Activated CD8-positive, alpha-beta memory T cell treated with anti-CD3 and anti-CD28 coated beads, Interleukin-2, amount 50 U/mL, for 48 hours (primary cell): ENCODE results near the gene LTF.
"Not testable (repeated sequence)": the region's sequence is repeated elsewhere in the genome, so short reads cannot be mapped to it uniquely, and the experiment has no call there.

Experiments
- DNase-seq: peaks from one replicate; pipeline ENCODE4 v3.0.0-alpha.2; 2020

The LTF gene

DNA sequence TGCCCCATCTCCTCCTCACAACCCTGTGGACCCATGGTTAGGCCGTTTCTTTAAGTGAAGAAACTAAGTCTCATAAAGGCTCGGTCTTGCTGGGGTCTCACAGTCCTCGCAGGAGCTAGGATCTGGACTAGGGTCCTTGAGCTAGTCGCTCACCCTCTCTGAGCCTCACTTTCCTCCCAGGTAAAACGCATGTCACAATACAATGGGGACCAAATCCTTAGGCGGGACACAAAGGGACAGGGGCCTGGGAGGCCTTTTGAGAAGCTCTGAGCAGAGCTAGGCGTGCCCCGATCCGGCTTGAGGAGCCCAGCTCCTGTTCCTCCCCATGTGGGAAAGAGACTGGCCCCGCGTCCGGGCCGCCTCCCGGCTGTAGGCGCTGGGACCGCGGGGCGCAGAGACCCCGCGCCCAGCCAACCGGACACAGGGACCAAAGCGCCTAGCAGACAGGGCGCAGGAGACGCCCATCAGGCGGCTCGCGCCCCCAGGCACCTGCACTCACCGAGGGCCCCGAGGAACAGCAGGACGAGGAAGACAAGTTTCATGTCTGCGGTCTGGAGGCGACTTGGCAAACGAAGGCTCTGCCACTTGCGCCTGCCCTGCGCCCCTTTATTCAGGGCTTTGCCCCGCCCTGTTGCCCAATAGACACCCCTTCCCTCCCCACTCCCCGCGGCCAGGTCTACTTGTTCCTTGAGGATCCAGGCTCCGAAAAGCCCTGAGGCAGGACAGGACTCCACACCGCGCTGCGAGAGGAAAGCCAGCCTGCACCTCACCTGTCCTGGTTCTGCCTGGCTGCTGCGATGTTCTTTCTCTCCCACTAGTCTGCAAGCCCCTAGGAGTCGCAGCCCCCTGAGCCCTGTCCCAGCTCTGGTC, at the start of gene LTF:
Gene LTF, minus strand, starts transcription at position 580 of the 870 bp plus-strand sequence. Its CDS starts 38 bp downstream, at position 542.
- DNase-seq: peak; percentile 49

DNA sequence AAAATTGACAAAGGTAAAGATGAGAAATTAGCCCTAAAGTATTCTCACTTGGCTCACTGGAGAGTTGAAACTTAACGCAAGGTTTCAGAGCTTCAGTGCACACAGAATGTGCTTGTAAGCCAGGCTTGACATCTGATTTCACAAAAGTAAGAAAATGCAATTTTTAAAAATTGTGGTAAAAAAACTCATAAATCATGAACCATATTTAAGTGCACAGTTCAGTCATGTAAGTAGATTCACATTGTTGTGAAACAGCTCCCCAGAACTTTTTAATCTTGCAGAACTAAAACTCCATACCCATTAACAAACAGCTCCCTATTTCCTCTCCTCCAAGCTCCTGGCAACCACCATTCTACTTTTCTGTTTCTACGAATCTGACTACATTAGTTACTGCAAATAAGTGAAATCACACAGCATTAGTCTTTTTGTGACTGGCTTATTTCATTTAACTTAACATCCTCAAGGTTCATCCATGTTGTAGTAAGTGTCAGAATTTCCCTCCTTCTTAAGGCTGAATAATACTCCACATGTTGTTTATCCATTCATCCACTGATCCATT, 47.6 kb upstream of the LTF start:
- DNase-seq: no peak

DNA sequence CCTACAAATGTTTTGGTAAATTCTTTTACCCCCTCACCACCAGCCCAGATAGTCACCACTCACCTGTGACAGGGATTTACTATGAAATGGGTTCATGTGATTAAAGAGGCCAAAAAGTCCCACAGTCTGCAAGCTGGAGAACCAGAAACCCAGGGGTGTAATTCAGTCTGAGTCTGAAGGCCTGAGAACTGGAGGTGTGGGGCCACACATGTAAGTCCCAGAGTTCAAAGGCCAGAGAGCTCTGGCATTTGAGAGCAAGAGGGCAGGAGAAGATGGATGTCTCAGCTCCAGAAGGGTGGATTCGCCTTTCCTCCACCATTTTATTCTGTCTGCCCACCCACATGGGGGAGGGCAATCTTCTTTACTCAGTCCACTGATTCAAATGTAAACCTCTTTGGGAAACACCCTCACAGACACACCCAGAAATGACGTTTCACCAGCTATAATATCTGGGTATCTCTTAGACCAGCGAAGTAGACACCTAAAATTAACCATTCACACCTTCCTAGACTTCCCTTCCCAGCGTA, 45.0 kb upstream of the LTF start:
- no peak for DNase-seq

DNA sequence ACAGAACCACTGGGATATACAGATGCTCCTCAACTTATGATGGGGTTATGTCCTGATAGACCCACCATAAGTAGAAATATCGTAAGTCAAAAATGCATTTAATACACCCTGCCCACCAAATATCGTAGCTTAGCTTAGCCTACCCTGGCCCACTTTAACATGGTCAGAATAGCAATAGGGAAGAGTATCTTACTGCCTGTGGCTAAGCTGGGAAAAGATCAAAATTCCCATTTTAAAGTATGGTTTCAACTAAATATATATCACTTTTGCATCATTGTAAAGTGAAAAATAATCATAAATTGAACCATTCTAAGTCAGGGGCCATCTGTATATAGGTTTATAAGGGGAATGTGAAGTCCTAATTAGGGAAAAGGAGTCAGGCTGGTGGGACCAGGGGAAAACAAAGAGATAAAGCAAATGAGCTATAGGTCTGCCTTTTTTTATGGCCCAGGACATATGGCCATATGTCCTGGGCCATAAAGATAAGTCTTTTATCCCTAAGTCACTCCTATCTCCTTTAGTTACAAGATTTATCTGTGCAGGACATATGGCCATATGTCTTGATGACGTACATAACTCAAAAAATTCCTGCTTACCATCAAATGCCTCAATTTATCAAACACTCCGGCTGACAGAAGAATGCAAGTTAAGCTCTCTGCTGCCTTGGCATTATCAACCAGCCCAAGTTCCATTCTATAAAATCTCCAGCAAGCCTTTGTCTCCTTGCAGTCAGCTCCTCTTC, 44.3 kb upstream of the LTF start:
- no peak for DNase-seq

DNA sequence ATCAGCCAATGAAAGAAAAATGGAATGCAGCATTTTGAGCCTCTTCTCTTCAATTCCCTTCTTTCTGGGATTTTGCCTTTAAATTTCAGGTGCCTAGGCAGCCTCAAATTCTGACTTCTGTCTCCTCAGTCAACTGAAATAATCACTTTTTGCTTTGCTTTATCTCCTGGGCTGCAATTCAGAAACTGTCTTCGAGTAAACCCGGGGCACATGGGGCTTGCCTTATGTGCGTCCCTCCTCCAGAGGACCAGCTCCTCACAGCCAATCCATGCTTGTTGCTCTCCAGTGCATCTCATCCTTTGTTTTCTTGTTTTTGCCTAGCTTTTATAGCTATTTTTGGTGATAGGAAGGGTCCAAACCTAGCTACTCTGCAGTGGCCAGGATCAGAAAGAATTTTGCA, 41.8 kb upstream of the LTF start:
- DNase-seq: no peak

DNA sequence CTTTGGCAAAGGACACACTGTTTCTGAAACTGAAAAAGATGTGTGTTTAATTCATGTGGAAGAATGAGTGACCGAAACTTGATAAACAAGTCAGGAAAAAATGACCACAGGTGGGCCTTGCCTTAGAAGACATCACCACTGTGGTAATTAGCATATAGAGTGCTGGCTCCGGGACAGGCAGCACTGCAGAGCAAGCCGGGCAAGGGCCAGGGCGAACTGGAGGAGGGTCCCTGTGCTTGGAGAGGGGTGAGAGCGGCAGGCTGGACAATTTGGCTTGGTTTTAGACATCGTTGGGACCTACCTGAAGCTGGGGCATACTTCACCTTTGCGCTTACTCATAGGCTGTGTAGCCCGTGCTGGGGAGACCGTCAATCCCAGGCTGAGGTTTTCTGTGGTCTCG, 41.2 kb upstream of the LTF start:
- no peak for DNase-seq

DNA sequence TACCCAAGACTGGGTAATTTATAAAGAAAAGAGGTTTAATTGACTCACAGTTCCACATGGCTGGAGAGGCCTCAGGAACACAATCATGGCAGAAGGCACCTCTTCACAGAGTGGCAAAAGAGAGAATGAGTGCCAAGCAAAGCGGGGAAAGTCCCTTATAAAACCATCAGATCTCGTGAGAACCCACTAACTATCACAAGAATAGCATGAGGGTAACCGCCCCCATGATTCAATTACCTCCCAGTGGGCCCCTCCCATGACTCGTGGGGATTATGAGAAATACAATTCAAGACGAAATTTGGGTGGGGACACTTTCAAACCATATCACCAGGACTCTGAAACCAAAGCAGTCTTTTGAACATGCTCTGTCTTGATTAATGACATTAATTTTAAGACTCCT, 40.1 kb upstream of the LTF start:
- DNase-seq: no peak

DNA sequence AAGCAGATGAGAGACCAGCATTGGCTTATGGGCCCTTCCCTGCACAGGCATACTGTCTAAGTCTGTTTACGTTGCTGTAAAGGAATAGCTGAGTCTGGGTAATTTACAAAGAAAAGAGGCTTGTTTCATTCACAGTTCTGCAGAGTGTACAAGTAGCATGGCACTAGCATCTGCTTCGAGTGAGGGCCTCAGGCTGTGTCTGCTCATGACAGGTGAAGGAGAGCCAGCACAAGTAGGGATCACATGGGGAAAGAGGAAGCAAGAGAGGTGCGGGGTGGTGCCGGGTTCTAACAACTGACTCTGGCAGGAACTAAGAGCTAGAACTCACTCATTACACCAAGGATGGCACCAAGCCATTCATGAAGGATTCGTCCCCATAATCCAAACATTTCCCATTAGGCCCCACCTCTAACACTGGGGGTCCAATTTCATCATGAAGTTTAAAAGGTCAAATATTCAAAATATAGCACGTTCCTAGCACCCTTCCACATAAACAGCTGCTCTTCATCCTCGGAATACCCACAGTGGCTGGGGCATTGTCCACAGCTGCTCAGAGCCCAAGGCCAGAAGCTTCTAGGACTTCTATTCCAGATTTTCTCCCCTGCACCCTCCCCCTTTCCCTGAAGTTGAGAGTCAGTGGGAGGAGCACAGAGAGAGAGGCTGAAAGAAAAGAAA, 38.6 kb upstream of the LTF start:
- DNase-seq: no peak

DNA sequence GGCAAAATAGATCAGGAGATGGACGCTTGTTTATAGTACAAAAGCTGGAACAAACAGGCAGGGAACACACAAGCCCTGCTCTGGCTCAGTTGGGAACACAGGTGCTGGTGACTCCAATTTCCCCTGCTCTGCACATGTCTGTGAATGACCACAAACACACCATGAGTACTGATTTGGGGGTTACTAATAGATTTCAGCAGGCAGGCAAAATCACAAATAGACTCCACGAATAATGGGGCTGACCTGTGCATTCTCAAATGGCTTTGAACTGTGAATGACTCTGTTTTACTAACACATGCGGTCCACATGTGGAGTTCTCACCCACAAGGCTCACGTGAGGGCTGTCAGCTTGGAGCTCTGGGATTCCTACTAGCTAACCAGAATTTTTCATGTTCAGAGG, 37.0 kb upstream of the LTF start:
- no peak for DNase-seq

DNA sequence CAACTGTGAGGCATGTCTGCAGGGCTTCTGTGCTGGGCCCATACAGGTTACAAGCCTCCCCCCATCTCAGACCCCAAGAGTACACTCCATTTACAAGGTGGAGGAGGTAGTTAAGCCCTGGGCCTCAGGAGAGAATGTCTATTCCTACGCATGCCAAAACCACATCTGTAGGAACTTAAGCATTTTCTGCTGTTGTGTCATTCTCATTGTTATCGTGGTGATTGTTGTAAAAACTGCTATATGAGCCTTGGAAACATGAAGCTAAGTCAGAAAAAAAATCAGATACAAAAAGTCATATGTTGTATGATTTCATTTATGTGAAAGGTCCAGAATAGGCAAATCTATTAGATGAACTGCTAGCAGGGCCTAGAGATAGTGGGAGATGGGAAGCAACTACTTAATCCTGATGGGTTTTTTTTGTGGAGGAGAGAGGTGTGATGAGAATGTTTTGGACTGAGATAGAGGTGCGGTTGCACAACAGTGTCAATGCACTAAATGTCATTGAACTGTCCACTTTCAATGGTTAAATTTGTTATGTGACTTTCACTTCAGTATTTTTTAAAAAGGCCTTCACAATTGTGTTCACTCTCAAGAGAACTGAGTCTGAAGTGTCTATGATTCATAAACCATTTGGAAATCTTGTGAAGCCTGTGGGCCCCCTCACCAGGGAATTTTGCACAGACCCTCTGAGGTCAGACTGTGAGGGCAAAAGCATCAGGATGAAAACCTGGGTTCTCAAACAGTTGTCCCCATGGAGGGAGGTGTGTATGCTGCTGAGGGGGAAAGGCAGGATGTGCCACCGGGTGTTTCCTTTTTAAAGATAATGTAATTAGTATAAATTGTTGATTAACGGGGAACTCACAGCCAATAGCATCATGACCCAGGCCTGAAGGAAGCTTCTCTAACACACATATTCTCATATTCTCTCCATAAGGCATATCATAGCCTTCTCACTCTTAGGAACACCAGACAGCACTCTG, 36.2 kb upstream of the LTF start:
- no peak for DNase-seq

DNA sequence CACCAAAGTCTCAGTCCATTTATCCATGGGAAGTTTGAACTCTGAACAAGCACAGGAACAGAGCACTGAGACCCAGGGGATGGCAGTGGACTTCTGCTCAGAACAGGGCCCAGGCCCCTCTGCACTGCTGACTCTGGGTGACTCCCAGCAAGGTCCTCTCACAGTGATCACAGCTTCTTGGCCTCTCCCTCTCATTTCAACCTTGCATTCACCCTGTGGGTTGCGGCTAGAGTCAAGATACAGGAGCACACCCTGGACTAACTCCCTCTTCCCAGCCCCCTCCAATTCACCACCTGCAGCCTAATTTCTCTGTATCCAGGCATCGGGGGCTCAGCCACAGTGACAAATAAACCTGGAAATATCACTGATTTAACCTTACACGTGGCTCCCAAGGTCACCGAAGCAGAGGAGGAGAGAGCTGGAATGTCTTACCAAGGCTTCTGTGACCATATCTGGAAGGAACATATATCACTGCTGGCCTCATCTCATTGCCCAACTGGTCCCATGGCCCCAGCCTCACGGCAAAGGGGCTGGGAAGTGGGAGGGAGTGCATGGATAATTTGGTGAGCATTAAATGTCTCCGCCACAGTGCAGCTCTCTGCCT, 34.3 kb upstream of the LTF start:
- no peak for DNase-seq

DNA sequence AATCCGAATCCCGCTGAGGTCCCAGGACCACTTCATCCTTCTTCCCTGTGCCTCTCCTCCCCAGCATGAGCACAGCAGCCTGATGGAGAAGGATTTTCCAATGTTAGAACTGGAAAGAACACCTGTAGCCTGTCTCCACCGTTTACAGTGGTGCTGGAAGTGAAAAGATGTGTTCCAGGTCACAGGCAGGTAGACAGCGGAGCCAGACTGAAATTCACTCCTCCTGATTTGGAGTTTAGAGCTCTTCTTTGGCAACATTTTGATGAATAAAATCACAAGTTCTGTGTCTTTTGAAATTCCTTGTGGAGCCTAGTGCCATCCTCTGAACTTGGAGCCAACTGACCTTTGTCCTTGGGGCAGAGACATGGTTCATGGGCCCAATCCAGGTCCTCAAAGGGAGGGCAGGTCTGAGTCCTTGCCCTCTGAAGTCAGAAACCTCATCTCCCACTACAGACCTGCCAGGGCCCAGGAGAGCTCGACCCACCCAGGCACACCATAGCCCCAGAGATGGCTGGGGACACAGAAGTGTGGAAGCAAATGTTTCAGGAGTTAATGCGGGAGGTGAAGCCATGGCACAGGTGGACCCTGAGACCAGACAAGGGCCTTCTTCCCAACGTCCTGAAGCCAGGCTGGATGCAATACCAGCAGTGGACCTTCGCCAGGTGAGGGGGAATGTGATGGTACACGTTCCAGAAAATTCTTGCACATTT, 33.0 kb upstream of the LTF start, which contains the start of gene RTP3:
Gene RTP3, plus strand, starts transcription at position 421 of the 710 bp plus-strand sequence. Its CDS starts 87 bp downstream, at position 508.
- no peak for DNase-seq

DNA sequence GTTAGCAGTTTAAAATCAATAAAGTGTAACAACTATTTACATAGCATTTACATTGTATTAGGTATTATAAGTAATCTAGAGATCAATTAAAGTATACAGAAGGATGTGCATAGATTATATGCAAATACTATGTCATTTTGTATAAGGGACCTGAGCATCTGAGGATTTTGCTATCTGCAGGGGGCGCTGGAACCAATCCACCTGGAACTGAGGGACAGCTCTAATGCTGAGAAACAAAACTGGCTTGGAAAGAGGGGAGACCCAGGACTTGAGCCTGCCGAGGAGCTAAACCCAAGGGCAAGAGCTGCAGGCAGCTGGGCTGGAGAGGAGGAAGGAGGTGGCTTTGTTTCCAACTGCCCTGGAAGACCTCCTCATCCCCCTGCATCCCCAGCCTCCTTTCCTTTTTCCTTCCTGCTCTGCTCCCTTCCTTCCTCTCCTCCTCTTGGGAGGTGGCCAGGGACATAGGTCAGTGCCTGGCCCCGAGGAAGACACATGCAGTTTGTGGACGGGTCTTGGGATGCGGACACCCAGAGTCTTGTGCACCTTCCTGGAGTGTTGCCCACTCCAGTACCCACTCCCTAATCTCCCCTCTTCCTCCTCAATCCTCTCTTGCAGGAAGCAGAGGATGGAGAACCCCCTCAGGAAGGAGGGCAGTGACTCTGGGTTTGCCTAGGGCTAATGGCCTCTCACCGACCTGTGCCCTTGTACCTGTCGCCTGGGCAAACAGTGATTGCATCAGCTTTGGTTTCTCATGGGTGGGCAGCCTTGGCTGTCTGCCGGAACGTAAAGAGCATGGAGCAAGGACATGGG, 32.2 kb upstream of the LTF start:
- no peak for DNase-seq

DNA sequence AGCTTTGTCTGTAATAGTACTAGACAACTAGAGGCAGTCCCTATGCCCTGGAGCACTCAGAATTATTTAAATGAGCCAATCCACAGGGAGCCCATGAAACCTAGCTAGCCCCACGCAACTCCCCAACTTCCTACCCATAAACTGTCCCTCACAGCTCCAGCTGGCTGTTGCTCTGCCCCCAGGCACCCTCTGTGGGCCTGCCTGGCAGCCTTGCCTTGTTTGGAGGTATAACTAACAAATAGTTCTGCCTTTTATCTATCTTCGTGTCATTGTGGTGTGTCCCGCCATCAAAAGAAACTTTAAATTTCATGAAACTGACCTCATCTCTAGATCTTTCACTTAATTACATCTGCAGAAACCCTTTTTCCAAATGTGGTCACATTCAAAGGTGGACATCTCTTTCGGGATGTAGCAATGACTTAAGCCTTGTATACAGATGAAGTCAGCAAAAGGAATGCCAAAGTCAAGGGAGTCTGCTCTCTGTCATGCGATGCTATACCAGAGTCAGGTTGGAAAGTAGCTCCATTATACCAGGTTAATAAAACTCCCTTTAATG, 31.3 kb upstream of the LTF start:
- DNase-seq: no peak

DNA sequence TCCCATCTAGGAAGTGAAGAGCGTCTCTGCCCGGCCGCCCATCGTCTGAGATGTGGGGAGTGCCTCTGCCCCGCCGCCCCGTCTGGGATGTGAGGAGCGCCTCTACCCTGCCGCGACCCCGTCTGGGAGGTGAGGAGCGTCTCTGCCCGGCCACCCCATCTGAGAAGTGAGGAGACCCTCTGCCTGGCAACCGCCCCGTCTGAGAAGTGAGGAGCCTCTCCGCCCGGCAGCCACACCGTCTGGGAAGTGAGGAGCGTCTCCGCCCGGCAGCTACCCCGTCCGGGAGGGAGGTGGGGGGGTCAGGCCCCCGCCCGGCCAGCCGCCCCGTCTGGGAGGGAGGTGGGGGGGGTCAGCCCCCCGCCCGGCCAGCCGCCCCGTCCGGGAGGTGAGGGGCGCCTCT, 29.8 kb upstream of the LTF start:
- not testable (repeated sequence) for DNase-seq

DNA sequence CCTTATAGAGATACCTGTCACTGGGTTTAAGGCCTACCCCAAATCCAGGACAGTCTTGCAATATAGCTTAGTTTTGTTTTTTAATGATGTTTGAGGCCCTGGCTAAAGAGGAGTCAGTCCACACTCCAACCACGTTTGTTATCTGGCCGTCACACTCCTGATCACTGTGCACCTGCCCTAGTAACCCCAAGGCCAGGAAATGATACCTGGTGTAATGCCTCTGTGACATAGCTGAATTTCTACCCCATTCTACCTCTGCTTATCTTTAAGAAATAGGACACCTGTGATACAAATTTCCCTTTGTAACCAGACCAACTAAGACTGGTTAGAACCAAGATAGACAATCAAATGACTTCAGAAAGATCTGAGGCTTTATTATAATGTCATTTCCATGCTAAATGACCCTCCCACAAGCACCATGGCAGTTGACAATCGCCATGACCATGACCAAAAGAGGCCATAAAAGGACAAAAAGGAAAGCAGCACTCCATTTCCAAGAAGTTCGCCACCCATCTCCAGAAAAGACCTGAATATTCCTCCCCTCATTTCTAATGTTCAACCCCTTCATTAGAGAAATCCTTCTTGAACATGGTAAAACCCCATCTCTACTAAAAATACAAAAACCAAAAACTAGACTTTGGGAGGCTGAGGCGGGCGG, 28.3 kb upstream of the LTF start:
- no peak for DNase-seq

DNA sequence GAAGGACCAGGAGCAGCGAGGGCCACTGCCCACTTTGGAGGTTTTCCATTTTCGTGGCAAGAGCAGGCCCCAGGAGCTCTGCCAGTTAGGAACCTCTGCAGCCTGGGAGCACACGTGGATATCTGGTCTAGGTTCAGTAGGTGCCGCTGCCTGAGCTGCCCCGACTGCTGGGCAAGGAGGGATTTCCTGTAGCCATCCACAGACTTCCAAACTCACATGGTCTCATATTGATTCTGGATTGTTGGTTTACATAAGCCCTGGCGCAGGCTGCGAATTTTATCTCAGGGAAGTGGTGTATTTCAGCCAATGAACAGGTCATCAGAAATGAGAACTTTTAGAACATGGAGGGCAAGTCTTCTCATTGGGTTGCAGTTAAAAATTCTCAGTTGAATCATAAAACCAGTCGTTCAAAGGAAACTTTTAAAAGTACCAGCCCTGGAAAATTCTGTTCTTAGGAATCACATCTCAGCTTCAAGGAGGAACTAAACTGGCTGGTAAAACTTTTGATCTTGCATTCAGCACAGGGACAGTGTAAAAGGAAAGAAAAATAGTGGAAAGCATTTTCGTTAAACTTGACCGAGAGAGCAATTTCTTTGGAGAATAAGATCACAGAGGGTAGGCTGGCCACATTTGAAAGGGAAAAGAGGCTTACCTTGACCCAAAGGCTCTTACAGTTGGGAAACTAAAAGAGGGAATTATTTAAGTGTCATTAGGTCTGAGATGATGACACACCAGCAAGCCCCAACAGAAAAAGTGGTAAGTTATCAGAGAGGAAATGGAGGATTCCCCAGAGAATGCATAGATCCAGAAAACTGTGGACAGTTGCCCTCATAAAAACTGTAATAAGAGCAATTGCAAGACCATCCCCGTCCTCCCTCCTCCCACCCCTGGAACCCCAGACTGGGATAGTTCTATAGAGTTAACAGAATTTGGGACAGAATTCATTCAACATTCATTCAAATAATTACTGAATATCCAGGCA, 26.7 kb upstream of the LTF start:
- no peak for DNase-seq
